Measurements from ENCODE around the gene HUNK. TPM values are rescaled to one million over a fixed set of nuclear protein-coding genes. Genes with fewer than 3 reads are reported as not detected.
"Not testable (repeated sequence)": the region's sequence is repeated elsewhere in the genome, so short reads cannot be mapped to it uniquely, and the experiment has no call there.

HUNK gene
- total RNA-seq, 1 donor from 2014 or later, result not detected

GRCh38 chr21:31993826-31994825 is 121.3 kb downstream of the HUNK start:
- intact Hi-C loops (cut with micrococcal nuclease), result no loop called here

DNA sequence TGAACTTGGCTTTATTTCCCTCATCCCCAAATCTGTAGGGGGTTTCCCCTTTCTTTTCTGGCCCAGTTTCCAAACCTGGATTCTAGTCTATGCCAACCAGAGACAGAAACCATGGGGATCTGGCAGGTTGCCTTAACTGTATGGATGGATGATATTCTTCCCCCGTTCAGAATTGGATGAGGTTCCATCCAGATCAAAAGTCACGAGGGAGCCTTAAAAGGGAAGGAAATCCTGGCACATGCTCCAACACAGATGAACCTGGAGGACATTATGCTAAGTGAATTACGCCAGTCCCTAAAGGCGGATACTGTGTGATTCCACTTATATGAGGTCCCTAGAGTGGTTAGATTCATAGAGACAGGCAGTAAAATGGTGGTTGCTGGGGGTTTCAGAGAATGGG is 124.4 kb downstream of the HUNK start:
- intact Hi-C loops (cut with micrococcal nuclease), result no loop called here

DNA sequence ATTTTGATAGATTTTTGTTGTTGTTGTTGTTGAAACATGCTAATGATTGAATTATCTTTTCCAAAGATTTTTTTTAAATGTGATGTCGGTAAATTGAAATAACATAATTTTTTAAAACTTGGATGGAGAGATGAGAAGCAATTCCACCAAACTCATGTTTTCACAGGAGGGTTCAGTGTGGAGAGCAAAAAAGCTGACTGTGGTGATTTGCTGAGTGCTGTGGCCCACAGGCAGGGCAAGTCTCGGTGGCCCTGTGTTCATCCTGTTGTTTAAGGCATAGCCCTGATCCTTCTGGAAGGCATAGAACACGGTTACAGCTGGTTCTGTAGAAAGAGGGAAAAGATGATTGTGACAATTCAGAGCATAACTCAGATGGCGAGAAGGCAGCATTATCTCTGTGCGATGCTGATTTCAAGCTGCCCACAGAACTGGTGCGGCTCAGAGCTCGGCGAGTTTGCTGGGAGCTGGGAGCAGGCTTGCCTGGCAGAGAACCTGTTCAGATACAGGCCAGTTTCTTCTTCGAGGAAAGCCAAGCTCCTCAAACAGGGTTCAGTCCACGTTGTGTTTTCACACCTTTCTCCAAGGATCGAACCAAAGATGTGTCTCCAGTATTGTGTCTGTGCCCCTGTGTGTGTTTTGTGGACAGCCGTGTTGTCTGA is 127.1 kb downstream of the HUNK start:
- intact Hi-C loops (cut with micrococcal nuclease), result no loop called here

DNA sequence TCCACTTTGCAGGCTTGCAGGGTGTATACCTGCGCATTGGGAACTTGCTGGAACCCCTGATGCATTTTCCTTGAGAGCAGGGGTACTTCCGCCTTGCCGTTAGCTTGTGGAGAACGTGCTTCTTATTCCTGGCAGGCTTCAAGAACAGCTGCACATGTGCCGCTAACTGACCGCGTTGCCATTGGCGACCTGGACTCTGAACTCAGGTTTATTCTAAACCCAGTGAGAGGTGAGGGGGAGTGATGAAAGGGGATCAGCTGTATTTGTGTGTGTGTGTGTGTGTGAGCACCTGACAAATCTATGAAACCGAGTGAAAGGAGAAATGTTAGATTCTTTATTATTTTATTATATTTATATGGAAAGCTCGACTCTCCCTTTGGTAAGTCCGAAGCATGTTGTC is 128.6 kb downstream of the HUNK start:
- intact Hi-C loops (cut with micrococcal nuclease), result no loop called here

DNA sequence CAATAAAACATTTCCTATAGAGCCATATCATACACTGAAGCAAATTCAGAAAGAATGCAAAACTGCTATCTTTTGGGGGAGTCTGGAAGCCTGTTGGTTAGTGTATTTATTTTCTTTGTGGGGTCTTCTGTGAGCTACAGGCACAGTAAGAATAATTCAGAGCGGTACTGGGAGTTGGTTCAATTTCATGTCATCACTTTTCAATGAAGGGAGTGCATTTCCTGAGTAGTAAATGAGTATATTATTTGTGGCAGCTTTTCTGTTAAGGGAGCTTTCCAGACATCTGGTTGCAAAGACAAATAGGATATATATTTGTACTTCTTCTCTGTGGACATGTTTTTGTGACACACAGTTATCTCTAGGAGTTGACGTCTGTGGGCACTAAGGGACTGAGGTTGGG is 130.6 kb downstream of the HUNK start:
- intact Hi-C loops (cut with micrococcal nuclease), result no loop called here

DNA sequence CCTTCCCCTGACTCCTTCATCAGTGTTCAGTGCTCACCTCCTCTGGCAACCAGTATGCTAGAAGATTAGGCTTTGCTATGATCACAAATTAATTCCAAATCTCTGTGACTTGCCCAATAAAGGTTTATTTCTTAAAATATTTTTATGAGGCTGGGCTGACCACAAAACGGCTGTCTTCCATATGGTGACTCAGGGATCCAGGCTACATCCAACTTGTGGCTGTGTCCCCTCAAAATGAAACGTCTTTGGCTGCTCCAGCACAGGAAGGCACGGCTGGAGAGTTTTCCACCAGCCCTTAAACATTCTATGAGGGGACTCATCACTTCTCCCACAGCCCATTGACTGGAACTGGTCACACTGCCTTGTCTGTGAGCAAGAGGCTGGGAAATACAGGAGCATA is 131.5 kb downstream of the HUNK start:
- intact Hi-C loops (cut with micrococcal nuclease), result no loop called here

DNA sequence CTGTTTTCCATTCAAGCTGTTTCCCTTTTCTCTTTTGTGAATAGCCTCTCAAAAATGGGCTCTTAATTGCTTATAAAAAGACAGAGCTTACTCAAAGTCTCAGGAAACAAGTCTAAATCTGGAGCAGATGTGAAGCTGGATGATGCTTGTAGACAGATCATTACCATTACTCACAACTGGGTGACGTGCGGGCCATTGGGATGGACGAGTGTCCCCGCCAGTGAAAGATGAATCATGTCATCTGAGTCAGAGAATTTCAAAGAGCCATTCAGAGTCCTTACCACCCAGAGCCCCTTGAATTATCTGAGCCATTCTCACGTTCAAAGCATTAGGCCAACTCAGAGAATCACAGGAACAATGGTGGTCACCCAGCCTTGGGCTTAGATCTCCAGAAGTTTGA is 134.6 kb downstream of the HUNK start:
- intact Hi-C loops (cut with micrococcal nuclease), result no loop called here

DNA sequence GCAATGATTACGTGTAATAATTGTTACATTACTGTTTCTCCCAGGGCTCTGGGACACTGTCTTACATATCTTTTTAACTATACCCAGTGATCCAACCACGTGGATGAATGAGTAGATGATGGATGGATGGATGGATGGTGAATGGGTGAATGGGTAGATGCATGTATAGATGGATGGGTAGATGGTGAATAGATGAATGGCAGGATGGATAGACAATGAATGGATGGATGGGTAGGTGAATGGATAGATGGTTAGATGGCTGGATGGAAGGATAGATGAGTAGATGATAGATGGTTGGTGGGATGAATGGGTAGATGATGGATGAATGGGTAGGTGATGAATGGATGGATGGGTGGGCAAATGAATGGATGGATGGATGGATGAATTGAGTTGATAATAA is 135.9 kb downstream of the HUNK start:
- intact Hi-C loops (cut with micrococcal nuclease), result no loop called here

- intact Hi-C loops (cut with micrococcal nuclease), result no loop called here
These were observed 136.4 kb downstream of the HUNK start for GRCh38 chr21:32009263-32009662.

- intact Hi-C loops (cut with micrococcal nuclease), result no loop called here
These were observed 142.8 kb downstream of the HUNK start for GRCh38 chr21:32015461-32016139.

DNA sequence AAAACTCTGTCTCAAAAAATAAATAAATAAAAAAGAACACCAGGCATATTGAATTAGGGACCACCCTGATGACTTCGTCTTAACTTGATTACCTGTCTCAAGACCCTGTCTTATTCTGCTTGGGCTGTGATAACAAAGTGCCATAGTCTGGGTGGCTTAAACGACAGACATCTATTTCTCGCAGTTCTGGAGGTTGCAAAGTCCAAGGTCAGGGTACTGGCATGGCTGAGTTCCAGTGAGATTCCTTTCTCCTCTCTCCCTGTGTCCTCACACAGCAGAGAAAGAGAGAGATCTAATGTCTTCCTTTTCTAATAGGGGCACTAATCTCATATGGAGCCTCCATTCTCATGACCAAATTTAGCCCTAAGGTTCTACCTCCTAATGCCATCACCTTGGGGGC is 145.6 kb downstream of the HUNK start:
- intact Hi-C loops (cut with micrococcal nuclease), result no loop called here

GRCh38 chr21:32020564-32020963 is 147.7 kb downstream of the HUNK start:
- intact Hi-C loops (cut with micrococcal nuclease), result loop anchor here (10.0 kb wide), 1 partner anchor 156 kb away; no protein-coding TSS in a partner anchor

DNA sequence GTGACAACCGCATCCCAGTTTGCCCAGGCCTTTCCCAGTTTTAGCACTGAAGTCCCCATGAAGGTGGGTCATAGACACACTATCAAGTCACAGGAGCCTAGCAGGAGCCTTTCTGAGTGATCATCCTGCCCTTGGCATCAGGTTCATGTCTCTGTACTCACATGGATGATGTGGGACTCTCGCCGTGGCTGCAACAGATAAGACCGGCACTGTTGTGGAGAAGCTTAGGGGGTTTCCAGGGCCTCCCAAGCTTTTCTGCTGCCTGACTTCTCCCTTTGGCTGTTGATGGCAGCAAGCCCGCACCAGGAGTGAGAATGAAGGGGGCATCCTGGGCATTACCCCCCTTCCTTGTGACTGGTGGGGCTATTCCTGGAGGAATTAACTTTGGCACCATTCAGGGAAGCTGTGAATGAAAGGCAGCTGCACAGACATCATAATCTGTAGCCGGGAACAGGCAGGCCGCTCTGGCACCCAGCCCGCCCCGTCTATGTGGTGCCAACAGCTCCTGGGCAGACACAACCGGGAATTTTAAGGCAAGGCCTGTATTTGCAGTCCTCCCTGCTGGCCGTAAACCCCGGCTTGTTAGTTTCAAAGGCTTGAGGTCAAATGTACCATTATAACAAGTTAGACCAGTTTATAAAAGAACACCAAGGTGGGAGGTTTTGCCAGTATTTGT is 148.6 kb downstream of the HUNK start:
- intact Hi-C loops (cut with micrococcal nuclease), result loop anchor here (10.0 kb wide), 1 partner anchor 157 kb away; no protein-coding TSS in a partner anchor

- intact Hi-C loops (cut with micrococcal nuclease), result loop anchor here (10.0 kb wide), 1 partner anchor 157 kb away; no protein-coding TSS in a partner anchor
These were observed 149.3 kb downstream of the HUNK start for GRCh38 chr21:32022146-32022545.

DNA sequence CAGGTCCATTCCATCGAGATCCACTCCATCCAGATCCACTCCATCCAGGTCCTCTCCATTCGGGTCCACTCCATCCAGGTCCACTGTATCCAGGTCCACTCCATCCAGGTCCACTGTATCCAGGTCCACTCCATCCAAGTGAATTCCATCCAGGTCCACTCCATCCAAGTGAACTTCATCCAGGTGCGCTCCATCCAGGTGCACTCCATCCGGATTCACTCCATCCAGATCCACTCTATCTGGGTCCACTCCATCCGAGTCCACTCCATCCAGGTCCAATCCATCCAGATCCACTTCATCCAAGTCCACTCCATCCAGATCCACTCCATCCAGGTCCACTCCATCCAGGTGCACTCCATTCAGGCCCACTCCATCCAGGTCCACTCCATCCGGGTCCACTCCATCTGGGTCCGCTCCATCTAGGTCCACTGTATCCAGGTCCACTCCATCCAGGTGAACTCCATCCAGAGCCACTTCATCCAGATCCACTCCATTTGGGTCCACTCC is 157.4 kb downstream of the HUNK start:
- intact Hi-C loops (cut with micrococcal nuclease), result no loop called here

- intact Hi-C loops (cut with micrococcal nuclease), result no loop called here
These were observed 162.0 kb downstream of the HUNK start for GRCh38 chr21:32034850-32035249.

- intact Hi-C loops (cut with micrococcal nuclease), result no loop called here
These were observed 162.8 kb downstream of the HUNK start for GRCh38 chr21:32035617-32036016.

DNA sequence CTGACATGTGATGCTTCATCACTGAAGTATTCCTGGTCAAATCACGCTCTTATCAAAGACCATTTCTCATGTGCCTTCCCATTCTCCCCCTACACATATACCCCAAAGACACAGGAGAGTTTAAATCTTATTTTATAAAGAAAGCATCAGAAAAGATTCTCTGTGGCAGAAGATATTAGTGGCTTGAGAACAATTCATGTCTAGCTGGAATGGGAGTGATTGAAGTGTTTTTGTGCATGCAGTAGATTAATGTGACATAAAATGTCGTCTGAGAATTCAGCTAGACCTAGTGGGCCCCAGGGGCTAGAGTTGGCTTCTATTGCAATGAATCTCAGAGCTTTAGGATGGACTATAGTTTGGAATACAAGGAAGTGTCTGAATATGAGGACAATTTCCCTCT is 163.9 kb downstream of the HUNK start:
- intact Hi-C loops (cut with micrococcal nuclease), result no loop called here

DNA sequence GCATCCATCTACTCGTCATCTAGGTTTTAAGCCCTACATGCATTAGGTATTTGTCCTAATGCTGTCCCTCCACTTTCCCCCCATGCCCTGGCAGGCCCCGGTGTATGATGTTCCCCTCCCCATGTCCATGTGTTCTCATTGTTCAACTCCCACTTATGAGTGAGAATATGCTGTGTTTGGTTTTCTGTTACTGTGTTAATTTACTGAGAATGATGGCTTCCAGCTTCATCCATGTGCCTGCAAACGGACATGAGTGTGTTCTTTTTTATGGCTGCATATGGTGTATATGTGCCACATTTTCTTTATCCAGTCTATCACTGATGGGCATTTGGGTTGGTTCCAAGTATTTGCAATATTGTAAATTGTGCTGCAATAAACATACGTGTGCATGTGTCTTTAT is 165.9 kb downstream of the HUNK start:
- intact Hi-C loops (cut with micrococcal nuclease), result not testable (repeated sequence)

GRCh38 chr21:32043458-32043857 is 170.6 kb downstream of the HUNK start:
- intact Hi-C loops (cut with micrococcal nuclease), result no loop called here

All from T-helper 1 cell treated with Interleukin-12 subunit alpha and Interleukin-12 subunit beta and Interleukin-4 antibody, amounts not matched to agents 30 ng/mL and 1 ng/mL, for 36 hours (primary cell).